Skeletal muscle tissue (tissue), 4 donors: ENCODE measurements around the gene CTIF. TPM values are rescaled to one million over a fixed set of nuclear protein-coding genes. Genes with fewer than 3 reads are reported as not detected.

Experiments
- H3K27ac ChIP-seq: one replicate; pipeline ENCODE4 v1.7.0; 2013; ENCODE audit warnings: mild to moderate bottlenecking, low read depth, low read length, inconsistent platforms
- H3K27me3 ChIP-seq, 3 donors: one replicate each; pipeline ENCODE4 v1.7.0; 2013; ENCODE audit warnings: low read length in 3 of 3; ENCODE audit not compliant: control insufficient read depth in 3 of 3, insufficient read depth in 3 of 3
- H3K36me3 ChIP-seq, 3 donors: one replicate each; pipeline ENCODE4 v1.7.0; 2013; ENCODE audit warnings: low read length in 3 of 3; ENCODE audit not compliant: control insufficient read depth in 3 of 3, insufficient read depth in 3 of 3
- H3K4me1 ChIP-seq, 3 donors: one replicate each; pipeline ENCODE4 v1.7.0; 2013; ENCODE audit warnings: low read length in 3 of 3, mild to moderate bottlenecking in 3 of 3; ENCODE audit not compliant: control insufficient read depth in 3 of 3, insufficient read depth in 3 of 3
- H3K4me3 ChIP-seq, 3 donors: one replicate each; pipeline ENCODE4 v1.7.0; 2013; ENCODE audit warnings: low read length in 3 of 3
- H3K9ac ChIP-seq, 3 donors: one replicate each; pipeline ENCODE4 v1.7.0; 2013; ENCODE audit warnings: low read length in 3 of 3, mild to moderate bottlenecking in 3 of 3, moderate library complexity in 2 of 3, low read depth in 1 of 3
- H3K9me3 ChIP-seq, 3 donors: one replicate each; pipeline ENCODE4 v1.7.0; 2013; ENCODE audit warnings: low read length in 3 of 3; ENCODE audit not compliant: control insufficient read depth in 3 of 3
- total RNA-seq: library from RNA; depleted of rRNA; stranded (reverse); fragments of >200 nt; gene quantifications from one replicate; pipeline ENCODE4 v1.2.3, GENCODE V29; 2014
- donor health status: Osteomylitis.

CTIF gene
- total RNA-seq, 1 donor from 2014 or later: 16.7 TPM

GRCh38 chr18:48595703-48596218 lies 56.9 kb downstream of the CTIF start:
- Histone ChIP-seq H3K4me1 (peaks cover 28 to 59% (median 59%) of the 10 kb centered on the region in 3 donors), H3K27ac (no peak overlapping the region), H3K9ac (no peak overlapping the region), H3K27me3 (no peaks in the 10 kb centered on the region), H3K36me3 (peaks cover 0 to 2% (median 0%) of the 10 kb centered on the region in 3 donors), H3K9me3 (no peaks in the 10 kb centered on the region), H3K4me3 (no peak overlapping the region)

- H3K9me3 ChIP-seq: no peaks in the 10 kb centered on the region
- no peaks in the 10 kb centered on the region for H3K27me3 ChIP-seq
- no peak overlapping the region for H3K4me3 ChIP-seq
- H3K9ac ChIP-seq: no peak overlapping the region
- H3K36me3 ChIP-seq: peaks cover 0 to 2% (median 0%) of the 10 kb centered on the region in 3 donors
- no peak overlapping the region for H3K27ac ChIP-seq
- peaks cover 39 to 64% (median 64%) of the 10 kb centered on the region in 3 donors for H3K4me1 ChIP-seq
These were observed 58.3 kb downstream of the CTIF start for GRCh38 chr18:48597110-48597509.

- H3K36me3 ChIP-seq: peaks cover 0 to 2% (median 0%) of the 10 kb centered on the region in 3 donors
- H3K27me3 ChIP-seq: no peaks in the 10 kb centered on the region
- H3K27ac ChIP-seq: no peak overlapping the region
- no peaks in the 10 kb centered on the region for H3K9me3 ChIP-seq
- no peak overlapping the region for H3K4me3 ChIP-seq
- peak overlapping the region in 1 of 3 donors; percentile 40 for H3K9ac ChIP-seq
- H3K4me1 ChIP-seq: peaks cover 39 to 64% (median 64%) of the 10 kb centered on the region in 3 donors
These were observed 58.8 kb downstream of the CTIF start for GRCh38 chr18:48597671-48598070.

- Histone ChIP-seq H3K4me3 (no peak overlapping the region), H3K27me3 (no peaks in the 10 kb centered on the region), H3K9me3 (no peaks in the 10 kb centered on the region), H3K4me1 (peaks cover 34 to 57% (median 56%) of the 10 kb centered on the region in 3 donors), H3K9ac (no peak overlapping the region), H3K27ac (no peak overlapping the region), H3K36me3 (peaks cover 0 to 2% (median 0%) of the 10 kb centered on the region in 3 donors)
These were observed 60.6 kb downstream of the CTIF start for GRCh38 chr18:48599391-48599790.

- Histone ChIP-seq H3K9me3 (no peaks in the 10 kb centered on the region), H3K36me3 (peaks cover 0 to 2% (median 0%) of the 10 kb centered on the region in 3 donors), H3K27me3 (no peaks in the 10 kb centered on the region), H3K4me3 (no peak overlapping the region), H3K9ac (peak overlapping the region in 2 of 3 donors; percentile 54 to 64), H3K4me1 (peaks cover 28 to 51% (median 50%) of the 10 kb centered on the region in 3 donors), H3K27ac (peak overlapping the region; percentile 72)
These were observed 61.2 kb downstream of the CTIF start for GRCh38 chr18:48600046-48600445.

- Histone ChIP-seq H3K9me3 (no peaks in the 10 kb centered on the region), H3K4me3 (no peak overlapping the region), H3K27me3 (no peaks in the 10 kb centered on the region), H3K4me1 (peaks cover 27 to 49% (median 45%) of the 10 kb centered on the region in 3 donors), H3K27ac (peak overlapping the region; percentile 72), H3K36me3 (peaks cover 0 to 2% (median 0%) of the 10 kb centered on the region in 3 donors), H3K9ac (peak overlapping the region in 2 of 3 donors; percentile 54 to 64)
These were observed 61.7 kb downstream of the CTIF start for GRCh38 chr18:48600456-48601090.

- H3K36me3 ChIP-seq: no peaks in the 10 kb centered on the region
- peak overlapping the region; percentile 72 for H3K27ac ChIP-seq
- no peaks in the 10 kb centered on the region for H3K9me3 ChIP-seq
- H3K4me1 ChIP-seq: peaks cover 27 to 51% (median 47%) of the 10 kb centered on the region in 3 donors
- H3K4me3 ChIP-seq: no peak overlapping the region
- H3K9ac ChIP-seq: no peak overlapping the region
- no peaks in the 10 kb centered on the region for H3K27me3 ChIP-seq
These were observed 62.5 kb downstream of the CTIF start for GRCh38 chr18:48601343-48601742.

- Histone ChIP-seq H3K4me3 (no peak overlapping the region), H3K27me3 (no peaks in the 10 kb centered on the region), H3K36me3 (no peaks in the 10 kb centered on the region), H3K4me1 (peaks cover 41 to 52% (median 51%) of the 10 kb centered on the region in 3 donors), H3K9me3 (no peaks in the 10 kb centered on the region), H3K9ac (no peak overlapping the region), H3K27ac (no peak overlapping the region)
These were observed 64.0 kb downstream of the CTIF start for GRCh38 chr18:48602759-48603390.

GRCh38 chr18:48605408-48605845 lies 66.6 kb downstream of the CTIF start:
- no peak overlapping the region for H3K27ac ChIP-seq
- H3K9ac ChIP-seq: no peak overlapping the region
- no peaks in the 10 kb centered on the region for H3K9me3 ChIP-seq
- H3K4me1 ChIP-seq: peaks cover 39 to 48% (median 45%) of the 10 kb centered on the region in 3 donors
- no peaks in the 10 kb centered on the region for H3K36me3 ChIP-seq
- H3K4me3 ChIP-seq: no peak overlapping the region
- no peaks in the 10 kb centered on the region for H3K27me3 ChIP-seq
